WTC11 (cell line): ENCODE measurements around the gene EHBP1L1. TPM values are rescaled to one million over a fixed set of nuclear protein-coding genes. Genes with fewer than 3 reads are reported as not detected.

Source experiments
- ATAC-seq: fragments of 200-7000 bp; cut with Tn5 transposase; 2 replicates; pipeline ENCODE4 v1.10.0; 2021; ENCODE audit warnings: mild to moderate bottlenecking, moderate library complexity
- CTCF ChIA-PET: fragments of 300-600 bp; sonication (Branson Sonifier 250); formaldehyde crosslinking; loops from one replicate; lab custom pipeline; 2021; ENCODE audit warnings: antibody characterized with exemption; lab: Charles Lee
- POLR2A ChIA-PET: fragments of 350-600 bp; sonication (Branson Sonifier 250); formaldehyde crosslinking; loops from one replicate; lab custom pipeline; 2021; ENCODE audit warnings: antibody characterized with exemption; lab: Charles Lee
- DNase-seq: peaks from one replicate; pipeline ENCODE4 v3.0.0; 2021; ENCODE audit warnings: low spot score
- H3K27ac Mint-ChIP-seq: 2 replicates; pipeline ENCODE4 v1.8.0; 2021; ENCODE audit warnings: mixed read lengths
- H3K27me3 Mint-ChIP-seq: 2 replicates; pipeline ENCODE4 v1.8.0; 2021; ENCODE audit warnings: low read depth, mild to moderate bottlenecking, moderate library complexity, mixed read lengths
- H3K36me3 Mint-ChIP-seq: 2 replicates; pipeline ENCODE4 v1.8.0; 2021; ENCODE audit warnings: mixed read lengths
- H3K4me1 Mint-ChIP-seq: 2 replicates; pipeline ENCODE4 v1.8.0; 2022; ENCODE audit warnings: mixed read lengths
- H3K4me3 Mint-ChIP-seq: 2 replicates; pipeline ENCODE4 v1.8.0; 2021; ENCODE audit warnings: mild to moderate bottlenecking, moderate library complexity, mixed read lengths
- H3K9me3 Mint-ChIP-seq: 2 replicates; pipeline ENCODE4 v1.8.0; 2021; ENCODE audit warnings: mixed read lengths
- ATF2 ChIP-seq: sonication (generic); formaldehyde crosslinking; IDR thresholded peaks from 2 replicates; pipeline ENCODE4 v1.8.1; 2022; ENCODE audit warnings: low read depth, missing genetic modification reagents, borderline replicate concordance
- CTCF ChIP-seq: fragments of 200-600 bp; IDR thresholded peaks from 2 replicates; pipeline ENCODE4 v1.8.0; 2022; ENCODE audit warnings: antibody characterized with exemption
- E2F1 ChIP-seq: sonication (generic); formaldehyde crosslinking; IDR thresholded peaks from 2 replicates; pipeline ENCODE4 v1.8.0; 2022; ENCODE audit warnings: mild to moderate bottlenecking, missing genetic modification reagents
- ERG ChIP-seq: fragments of 250-450 bp; sonication (Bioruptor Pico); IDR thresholded peaks from 2 replicates; pipeline ENCODE4 v1.8.0; 2021; ENCODE audit warnings: mild to moderate bottlenecking
- FOXK1 ChIP-seq: sonication (generic); formaldehyde crosslinking; IDR thresholded peaks from 2 replicates; pipeline ENCODE4 v1.8.0; 2022; ENCODE audit warnings: mild to moderate bottlenecking, moderate library complexity, missing genetic modification reagents
- GRHL2 ChIP-seq: fragments of 250-450 bp; sonication (Bioruptor Pico); IDR thresholded peaks from 2 replicates; pipeline ENCODE4 v1.8.0; 2022; ENCODE audit warnings: mild to moderate bottlenecking, moderate library complexity; ENCODE audit not compliant: insufficient replicate concordance, severe bottlenecking
- IRF2 ChIP-seq: sonication (generic); formaldehyde crosslinking; IDR thresholded peaks from 2 replicates; pipeline ENCODE4 v1.8.0; 2022; ENCODE audit warnings: low read depth, missing genetic modification reagents, borderline replicate concordance
- JAZF1 ChIP-seq: fragments of 250-450 bp; sonication (Bioruptor Pico); IDR thresholded peaks from 2 replicates; pipeline ENCODE4 v1.9.0; 2021; ENCODE audit warnings: moderate library complexity, mild to moderate bottlenecking, inconsistent platforms
- MXD4 ChIP-seq: fragments of 250-450 bp; sonication (Bioruptor Pico); IDR thresholded peaks from 2 replicates; pipeline ENCODE4 v1.8.0; 2021; ENCODE audit warnings: mild to moderate bottlenecking, moderate library complexity, borderline replicate concordance
- NFYB ChIP-seq: sonication (generic); formaldehyde crosslinking; conservative IDR thresholded peaks from 2 replicates; pipeline ENCODE4 v1.8.0; 2022; ENCODE audit warnings: low read depth, missing genetic modification reagents
- NR1H2 ChIP-seq: sonication (generic); formaldehyde crosslinking; IDR thresholded peaks from 2 replicates; pipeline ENCODE4 v1.9.0; 2021; ENCODE audit warnings: mild to moderate bottlenecking, moderate library complexity, missing genetic modification reagents
- NR2C2 ChIP-seq: sonication (generic); formaldehyde crosslinking; IDR thresholded peaks from 2 replicates; pipeline ENCODE4 v1.8.0; 2022; ENCODE audit warnings: mild to moderate bottlenecking, missing genetic modification reagents
- RELA ChIP-seq: sonication (generic); formaldehyde crosslinking; IDR thresholded peaks from 2 replicates; pipeline ENCODE4 v1.8.1; 2022; ENCODE audit warnings: missing genetic modification reagents, mild to moderate bottlenecking, borderline replicate concordance
- TEAD4 ChIP-seq: sonication (generic); formaldehyde crosslinking; IDR thresholded peaks from 2 replicates; pipeline ENCODE4 v1.8.0; 2022; ENCODE audit warnings: mild to moderate bottlenecking, missing genetic modification reagents
- ZNF138 ChIP-seq: sonication (generic); formaldehyde crosslinking; conservative IDR thresholded peaks from 2 replicates; pipeline ENCODE4 v1.8.1; 2022; ENCODE audit warnings: mild to moderate bottlenecking, moderate library complexity, missing genetic modification reagents
- ZNF219 ChIP-seq: sonication (generic); formaldehyde crosslinking; IDR thresholded peaks from 2 replicates; pipeline ENCODE4 v1.8.0; 2023; ENCODE audit warnings: missing genetic modification reagents, mild to moderate bottlenecking, borderline replicate concordance
- ZNF423 ChIP-seq: fragments of 250-450 bp; sonication (Bioruptor Pico); IDR thresholded peaks from 2 replicates; pipeline ENCODE4 v2.1.2; 2022; ENCODE audit warnings: mild to moderate bottlenecking, moderate library complexity
- total RNA-seq: library from RNA; stranded (reverse); gene quantifications from 3 replicates; pipeline ENCODE4 v1.2.3, GENCODE V29; 2021
- TF ChIP-seq, protein P1 (sequence below): sonication (generic); formaldehyde crosslinking; IDR thresholded peaks from 2 replicates; pipeline ENCODE4 v1.8.0; 2022; ENCODE audit warnings: missing genetic modification reagents
- TF ChIP-seq, protein P2 (sequence below): fragments of 250-450 bp; sonication (Bioruptor Pico); IDR thresholded peaks from 2 replicates; pipeline ENCODE4 v1.9.0; 2021; ENCODE audit warnings: moderate library complexity, mild to moderate bottlenecking, inconsistent platforms, borderline replicate concordance
- TF ChIP-seq, protein P3 (sequence below): sonication (generic); formaldehyde crosslinking; IDR thresholded peaks from 2 replicates; pipeline ENCODE4 v1.8.0; 2022; ENCODE audit warnings: mild to moderate bottlenecking, missing genetic modification reagents

The EHBP1L1 gene
- total RNA-seq, 1 experiment from 2014 or later = 11.8 TPM

DNA sequence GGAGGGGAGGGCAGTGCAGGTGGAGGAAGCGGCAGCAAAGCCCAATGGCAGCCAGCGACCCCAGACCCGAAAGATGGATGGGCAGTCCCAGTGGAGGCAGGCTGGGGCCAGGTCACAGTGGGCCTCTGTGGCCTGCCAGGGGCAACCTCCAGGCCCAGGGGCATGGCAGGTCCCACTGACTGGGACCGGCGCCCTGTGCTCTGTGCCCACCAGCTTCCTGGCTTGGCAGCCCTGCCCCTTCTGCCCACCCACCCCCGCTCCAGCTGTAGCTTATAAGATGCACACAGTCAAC, 24.0 kb downstream of the EHBP1L1 start:
- Mint-ChIP-seq H3K27me3 (peaks cover 10% of the 10 kb centered on the region; the same call in 1 of the 2 replicates), H3K36me3 (peaks cover 8% of the 10 kb centered on the region; the same call in 1 of the 2 replicates), H3K4me3 (no peak overlapping the region), H3K27ac (no peak overlapping the region), H3K9me3 (no peaks in the 10 kb centered on the region), H3K4me1 (no peaks in the 10 kb centered on the region)
- ChIA-PET POLR2A (no interaction called here), CTCF (interaction anchor here (1.5 to 16.2 kb wide), 2 partner anchors 9 to 59 kb away, joined by 5 to 311 read pairs; partner anchors contain the start of gene KCNK7)
- DNase-seq = no peak
- ATAC-seq = no peak
- TF ChIP-seq ZNF423 (CRISPR knock-in tag) (no peak), ZNF219 (CRISPR knock-in tag) (no peak), GRHL2 (CRISPR knock-in tag) (no peak), E2F1 (CRISPR knock-in tag) (no peak)

DNA sequence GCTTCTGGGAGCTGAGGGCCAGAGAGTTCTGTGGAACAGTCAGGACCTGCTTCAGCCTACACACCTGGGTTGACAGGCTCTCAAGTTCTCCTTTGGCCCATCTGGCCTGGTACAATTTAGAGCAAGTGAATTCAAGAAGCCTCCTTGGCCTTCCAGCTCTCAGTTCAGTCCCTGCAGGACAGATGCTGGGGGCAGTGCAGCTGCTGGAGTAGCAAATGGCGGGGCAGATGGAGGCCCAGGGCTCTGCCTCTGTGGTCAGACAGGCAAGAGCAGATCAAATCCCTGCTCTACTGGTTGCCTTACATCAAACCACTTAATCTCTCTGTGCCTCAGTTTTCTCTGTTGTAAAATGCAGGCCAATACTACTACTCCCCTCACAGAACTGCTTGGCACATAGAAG, 28.4 kb downstream of the EHBP1L1 start:
- ChIA-PET POLR2A (no interaction called here), CTCF (interaction anchor here (0.6 to 16.2 kb wide), 4 partner anchors 13 to 189 kb away, joined by 3 to 311 read pairs (median 6); partner anchors contain the start of gene KCNK7)
- no peak for DNase-seq
- no peak for ATAC-seq
- no peaks in the 10 kb centered on the region for H3K9me3 Mint-ChIP-seq
- H3K4me3 Mint-ChIP-seq = no peak overlapping the region
- peaks cover 7% of the 10 kb centered on the region for H3K36me3 Mint-ChIP-seq
- H3K27ac Mint-ChIP-seq = no peak overlapping the region
- peaks cover 16% of the 10 kb centered on the region for H3K4me1 Mint-ChIP-seq
- TF ChIP-seq ERG (CRISPR knock-in tag) (no peak), ATF2 (CRISPR knock-in tag) (no peak), TEAD4 (CRISPR knock-in tag) (no peak), IRF2 (CRISPR knock-in tag) (no peak), NR1H2 (no peak), NFYB (no peak), ZNF423 (CRISPR knock-in tag) (no peak), FOXK1 (CRISPR knock-in tag) (no peak), MXD4 (no peak), NR2C2 (no peak), RELA (no peak), CTCF (no peak), JAZF1 (no peak), ZNF138 (CRISPR knock-in tag) (no peak)
- TF ChIP-seq, protein P1, sequence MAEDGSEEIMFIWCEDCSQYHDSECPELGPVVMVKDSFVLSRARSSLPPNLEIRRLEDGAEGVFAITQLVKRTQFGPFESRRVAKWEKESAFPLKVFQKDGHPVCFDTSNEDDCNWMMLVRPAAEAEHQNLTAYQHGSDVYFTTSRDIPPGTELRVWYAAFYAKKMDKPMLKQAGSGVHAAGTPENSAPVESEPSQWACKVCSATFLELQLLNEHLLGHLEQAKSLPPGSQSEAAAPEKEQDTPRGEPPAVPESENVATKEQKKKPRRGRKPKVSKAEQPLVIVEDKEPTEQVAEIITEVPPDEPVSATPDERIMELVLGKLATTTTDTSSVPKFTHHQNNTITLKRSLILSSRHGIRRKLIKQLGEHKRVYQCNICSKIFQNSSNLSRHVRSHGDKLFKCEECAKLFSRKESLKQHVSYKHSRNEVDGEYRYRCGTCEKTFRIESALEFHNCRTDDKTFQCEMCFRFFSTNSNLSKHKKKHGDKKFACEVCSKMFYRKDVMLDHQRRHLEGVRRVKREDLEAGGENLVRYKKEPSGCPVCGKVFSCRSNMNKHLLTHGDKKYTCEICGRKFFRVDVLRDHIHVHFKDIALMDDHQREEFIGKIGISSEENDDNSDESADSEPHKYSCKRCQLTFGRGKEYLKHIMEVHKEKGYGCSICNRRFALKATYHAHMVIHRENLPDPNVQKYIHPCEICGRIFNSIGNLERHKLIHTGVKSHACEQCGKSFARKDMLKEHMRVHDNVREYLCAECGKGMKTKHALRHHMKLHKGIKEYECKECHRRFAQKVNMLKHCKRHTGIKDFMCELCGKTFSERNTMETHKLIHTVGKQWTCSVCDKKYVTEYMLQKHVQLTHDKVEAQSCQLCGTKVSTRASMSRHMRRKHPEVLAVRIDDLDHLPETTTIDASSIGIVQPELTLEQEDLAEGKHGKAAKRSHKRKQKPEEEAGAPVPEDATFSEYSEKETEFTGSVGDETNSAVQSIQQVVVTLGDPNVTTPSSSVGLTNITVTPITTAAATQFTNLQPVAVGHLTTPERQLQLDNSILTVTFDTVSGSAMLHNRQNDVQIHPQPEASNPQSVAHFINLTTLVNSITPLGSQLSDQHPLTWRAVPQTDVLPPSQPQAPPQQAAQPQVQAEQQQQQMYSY (CRISPR knock-in tag) = no peak
- TF ChIP-seq, protein P2, sequence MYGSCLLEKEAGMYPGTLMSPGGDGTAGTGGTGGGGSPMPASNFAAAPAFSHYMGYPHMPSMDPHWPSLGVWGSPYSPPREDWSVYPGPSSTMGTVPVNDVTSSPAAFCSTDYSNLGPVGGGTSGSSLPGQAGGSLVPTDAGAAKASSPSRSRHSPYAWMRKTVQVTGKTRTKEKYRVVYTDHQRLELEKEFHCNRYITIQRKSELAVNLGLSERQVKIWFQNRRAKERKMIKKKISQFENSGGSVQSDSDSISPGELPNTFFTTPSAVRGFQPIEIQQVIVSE (CRISPR knock-in tag) = no peak
- TF ChIP-seq, protein P3, sequence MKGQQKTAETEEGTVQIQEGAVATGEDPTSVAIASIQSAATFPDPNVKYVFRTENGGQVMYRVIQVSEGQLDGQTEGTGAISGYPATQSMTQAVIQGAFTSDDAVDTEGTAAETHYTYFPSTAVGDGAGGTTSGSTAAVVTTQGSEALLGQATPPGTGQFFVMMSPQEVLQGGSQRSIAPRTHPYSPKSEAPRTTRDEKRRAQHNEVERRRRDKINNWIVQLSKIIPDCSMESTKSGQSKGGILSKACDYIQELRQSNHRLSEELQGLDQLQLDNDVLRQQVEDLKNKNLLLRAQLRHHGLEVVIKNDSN = no peak
- H3K27me3 Mint-ChIP-seq = peaks cover 8% of the 10 kb centered on the region; the same call in 1 of the 2 replicates
